Right atrium auricular region (tissue), 2 donors: ENCODE measurements around the gene DAB2. TPM values are rescaled to one million over a fixed set of nuclear protein-coding genes. Genes with fewer than 3 reads are reported as not detected.

Experiments used
- DNase-seq: peaks from one replicate; pipeline ENCODE4 v3.0.0-alpha.2; 2019; ENCODE audit warnings: low spot score
- H3K27ac ChIP-seq, 2 donors: fragments of 200-600 bp; sonication (generic); 1 replicate in 1 of 2; 2 replicates in 1 of 2; pipeline ENCODE4 v1.5.1; 2016 to 2019
- H3K27me3 ChIP-seq, 2 donors: fragments of 200-600 bp; sonication (generic); one replicate each; pipeline versions ENCODE4 v1.5.1 to v1.6.0; 2017 to 2019
- H3K36me3 ChIP-seq: fragments of 200-600 bp; sonication (generic); one replicate; pipeline ENCODE4 v1.5.1; 2016
- H3K4me1 ChIP-seq, 2 donors: fragments of 200-600 bp; sonication (generic); one replicate each; pipeline versions ENCODE4 v1.5.1 to v1.6.0; 2017 to 2019
- H3K4me3 ChIP-seq, 2 donors: fragments of 200-600 bp; sonication (generic); 1 replicate in 1 of 2; 2 replicates in 1 of 2; pipeline ENCODE4 v1.5.1; 2017 to 2019; ENCODE audit warnings: mild to moderate bottlenecking in 1 of 2, moderate library complexity in 1 of 2
- H3K9me3 ChIP-seq, 2 donors: fragments of 200-600 bp; sonication (generic); one replicate each; pipeline ENCODE4 v1.5.1; 2019
- total RNA-seq, 2 donors: library from RNA; depleted of rRNA; stranded (reverse); fragments of >200 nt; gene quantifications; one replicate each; pipeline ENCODE4 v1.1.0, GENCODE V29; 2016
- TF ChIP-seq, protein P1 (sequence below), 2 donors: fragments of 200-600 bp; sonication (generic); IDR thresholded peaks; one replicate each; pipeline ENCODE4 v1.5.1; 2019; ENCODE audit warnings: antibody characterized with exemption in 2 of 2

Gene DAB2
- total RNA-seq, 2 donors from 2014 or later, result 17.5 to 29.2 TPM

DNA sequence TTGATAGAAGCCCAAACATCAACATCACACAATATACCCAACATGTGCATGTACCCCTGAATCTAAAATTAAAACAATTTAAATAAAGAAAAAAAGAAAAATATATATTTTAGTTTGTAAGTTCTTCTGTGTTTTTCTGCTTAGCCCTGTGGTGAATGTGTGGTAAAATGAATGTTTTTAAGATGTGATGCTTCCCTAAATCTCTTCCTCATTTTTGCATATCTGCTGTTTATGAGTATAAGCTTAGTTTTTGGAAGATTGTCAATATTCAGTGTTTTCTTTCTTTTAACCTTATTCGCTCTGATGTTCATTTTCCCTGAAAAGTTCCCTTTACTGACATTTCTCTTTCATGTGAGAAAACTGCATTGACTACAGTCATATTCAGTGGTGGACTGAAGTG is 44.4 kb upstream of the DAB2 start:
- Histone ChIP-seq H3K27ac (no peak overlapping the region), H3K9me3 (no peaks in the 10 kb centered on the region), H3K4me1 (no peaks in the 10 kb centered on the region), H3K4me3 (no peak overlapping the region), H3K36me3 (no peaks in the 10 kb centered on the region), H3K27me3 (no peaks in the 10 kb centered on the region)
- TF ChIP-seq, protein P1, sequence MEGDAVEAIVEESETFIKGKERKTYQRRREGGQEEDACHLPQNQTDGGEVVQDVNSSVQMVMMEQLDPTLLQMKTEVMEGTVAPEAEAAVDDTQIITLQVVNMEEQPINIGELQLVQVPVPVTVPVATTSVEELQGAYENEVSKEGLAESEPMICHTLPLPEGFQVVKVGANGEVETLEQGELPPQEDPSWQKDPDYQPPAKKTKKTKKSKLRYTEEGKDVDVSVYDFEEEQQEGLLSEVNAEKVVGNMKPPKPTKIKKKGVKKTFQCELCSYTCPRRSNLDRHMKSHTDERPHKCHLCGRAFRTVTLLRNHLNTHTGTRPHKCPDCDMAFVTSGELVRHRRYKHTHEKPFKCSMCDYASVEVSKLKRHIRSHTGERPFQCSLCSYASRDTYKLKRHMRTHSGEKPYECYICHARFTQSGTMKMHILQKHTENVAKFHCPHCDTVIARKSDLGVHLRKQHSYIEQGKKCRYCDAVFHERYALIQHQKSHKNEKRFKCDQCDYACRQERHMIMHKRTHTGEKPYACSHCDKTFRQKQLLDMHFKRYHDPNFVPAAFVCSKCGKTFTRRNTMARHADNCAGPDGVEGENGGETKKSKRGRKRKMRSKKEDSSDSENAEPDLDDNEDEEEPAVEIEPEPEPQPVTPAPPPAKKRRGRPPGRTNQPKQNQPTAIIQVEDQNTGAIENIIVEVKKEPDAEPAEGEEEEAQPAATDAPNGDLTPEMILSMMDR (IDR thresholded peaks at IDR 0.05), result no peak
- DNase-seq, result no peak

DNA sequence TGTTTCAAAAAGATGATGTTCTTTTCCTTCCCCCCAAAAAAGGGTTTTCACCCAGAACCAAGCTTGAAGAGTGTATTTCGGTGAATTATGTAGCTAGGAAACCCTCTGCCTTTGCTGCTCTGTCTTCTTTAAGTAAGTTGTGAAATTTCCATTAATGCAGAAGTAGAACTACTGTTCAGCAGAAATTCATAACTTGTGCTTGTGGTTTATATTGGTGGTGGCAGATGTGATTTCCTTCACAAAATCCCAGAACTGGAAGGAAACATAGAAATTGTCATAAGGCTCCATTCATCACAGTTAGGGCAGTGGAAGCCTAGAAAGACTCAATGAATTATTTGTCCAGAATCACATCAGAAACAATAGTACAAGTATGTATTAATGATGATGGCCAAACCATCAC is 42.1 kb upstream of the DAB2 start:
- H3K27me3 ChIP-seq, result no peaks in the 10 kb centered on the region
- no peak overlapping the region for H3K27ac ChIP-seq
- H3K4me1 ChIP-seq, result no peaks in the 10 kb centered on the region
- H3K36me3 ChIP-seq, result no peaks in the 10 kb centered on the region
- DNase-seq, result no peak
- TF ChIP-seq, protein P1 (IDR thresholded peaks at IDR 0.05), result no peak
- H3K9me3 ChIP-seq, result no peaks in the 10 kb centered on the region
- H3K4me3 ChIP-seq, result no peak overlapping the region

DNA sequence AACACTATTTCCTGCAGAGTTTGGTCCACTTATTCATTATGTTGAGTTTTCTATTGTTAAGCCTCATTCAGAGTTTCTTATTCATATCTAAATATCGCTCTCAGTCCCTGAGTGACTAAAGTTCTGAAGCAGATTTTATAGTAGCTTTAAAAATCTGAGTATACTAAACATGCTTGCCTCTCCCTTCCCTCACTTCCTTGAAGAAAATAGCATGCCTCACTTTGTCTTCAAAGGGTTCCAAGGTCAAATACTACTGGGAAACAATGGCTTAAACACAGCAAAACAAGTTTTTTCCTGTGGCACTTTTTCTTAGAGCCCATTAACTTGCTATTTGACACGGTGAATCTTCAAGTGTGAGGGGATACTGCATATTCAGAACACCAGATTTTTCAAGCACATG is 41.1 kb upstream of the DAB2 start:
- no peak overlapping the region for H3K27ac ChIP-seq
- TF ChIP-seq, protein P1 (IDR thresholded peaks at IDR 0.05), result no peak
- DNase-seq, result no peak
- no peaks in the 10 kb centered on the region for H3K36me3 ChIP-seq
- no peak overlapping the region for H3K4me3 ChIP-seq
- no peaks in the 10 kb centered on the region for H3K9me3 ChIP-seq
- H3K4me1 ChIP-seq, result no peaks in the 10 kb centered on the region
- no peaks in the 10 kb centered on the region for H3K27me3 ChIP-seq

DNA sequence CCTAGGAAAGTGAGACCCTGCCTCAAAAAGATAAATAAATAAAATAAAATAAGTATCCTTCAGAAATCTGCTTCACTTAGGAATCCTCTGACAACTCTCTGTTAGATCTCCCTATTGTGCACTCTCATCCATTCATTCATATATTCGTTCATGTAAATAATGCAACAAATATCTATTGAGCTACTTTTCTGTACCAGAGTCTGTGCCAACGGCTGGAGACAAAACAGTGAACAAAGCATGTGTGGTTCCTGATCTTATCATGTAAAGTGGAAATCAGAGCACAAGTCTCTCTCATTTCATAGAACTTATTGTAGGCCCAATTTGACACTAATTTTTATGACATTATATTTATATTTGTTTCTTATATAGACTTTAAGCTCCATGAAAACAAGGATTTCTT is 40.3 kb upstream of the DAB2 start:
- TF ChIP-seq, protein P1 (IDR thresholded peaks at IDR 0.05), result no peak
- no peak overlapping the region for H3K4me3 ChIP-seq

DNA sequence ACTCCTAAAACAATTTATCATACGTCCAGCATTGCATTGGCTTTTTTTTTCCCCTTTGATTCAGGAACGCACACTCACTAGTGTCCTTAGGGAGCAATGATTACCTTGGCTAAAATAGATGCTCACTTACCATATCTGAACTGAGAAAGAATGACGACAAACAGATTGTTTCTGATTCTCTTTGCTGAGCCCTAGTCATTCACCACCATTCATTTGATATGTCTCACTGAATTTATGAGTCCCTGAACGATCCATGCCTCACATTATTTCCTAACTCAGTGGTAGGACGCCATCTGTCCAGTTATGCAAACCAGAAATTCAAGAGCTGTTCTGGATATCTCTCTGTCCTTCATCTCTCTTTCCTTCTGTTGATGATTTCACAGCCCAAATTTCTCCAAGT is 39.3 kb upstream of the DAB2 start:
- DNase-seq, result no peak

More for the DNA sequence above, 40.3 kb upstream of the DAB2 start:
- DNase-seq, result no peak
- Histone ChIP-seq H3K27ac (no peak overlapping the region), H3K27me3 (no peaks in the 10 kb centered on the region), H3K9me3 (no peaks in the 10 kb centered on the region), H3K4me1 (no peaks in the 10 kb centered on the region), H3K36me3 (no peaks in the 10 kb centered on the region)

DNA sequence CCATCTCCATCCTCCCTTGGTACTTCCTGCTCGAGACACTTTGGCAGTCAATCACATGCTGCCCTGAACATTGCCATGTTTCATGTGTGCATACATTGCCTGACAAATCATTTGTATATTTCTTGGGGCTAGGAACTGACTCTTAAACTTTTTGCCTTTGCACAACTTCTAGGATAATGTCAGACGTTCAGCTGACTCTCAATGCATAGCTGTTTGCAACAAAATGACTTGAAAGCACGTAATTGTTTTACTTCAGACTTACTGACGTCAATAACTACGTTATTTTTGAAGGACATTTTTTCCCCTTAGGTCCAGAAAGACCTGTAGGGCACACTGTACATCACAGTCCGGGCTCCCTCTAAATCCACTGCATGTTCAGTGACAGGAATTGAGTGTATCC is 37.4 kb upstream of the DAB2 start:
- H3K4me3 ChIP-seq, result no peak overlapping the region
- H3K36me3 ChIP-seq, result no peaks in the 10 kb centered on the region
- DNase-seq, result no peak
- no peaks in the 10 kb centered on the region for H3K9me3 ChIP-seq
- H3K27me3 ChIP-seq, result no peaks in the 10 kb centered on the region
- H3K27ac ChIP-seq, result no peak overlapping the region
- no peaks in the 10 kb centered on the region for H3K4me1 ChIP-seq
- TF ChIP-seq, protein P1 (IDR thresholded peaks at IDR 0.05), result no peak

More for the DNA sequence above, 39.3 kb upstream of the DAB2 start:
- H3K36me3 ChIP-seq, result no peaks in the 10 kb centered on the region
- no peaks in the 10 kb centered on the region for H3K27me3 ChIP-seq
- no peak overlapping the region for H3K27ac ChIP-seq
- H3K4me1 ChIP-seq, result no peaks in the 10 kb centered on the region
- TF ChIP-seq, protein P1 (IDR thresholded peaks at IDR 0.05), result no peak
- no peaks in the 10 kb centered on the region for H3K9me3 ChIP-seq
- H3K4me3 ChIP-seq, result no peak overlapping the region
